ENCODE data around the gene UTY.

- TF ChIP-seq CTCF (IDR thresholded peaks at IDR 0.05) (no peak), POLR2A (IDR thresholded peaks at IDR 0.05) (no peak)
Observed at GRCh38 chrY:13333791-13334190, 146.0 kb downstream of the UTY start.
